HG02943 (cell line): ENCODE results near the gene OR10T2.
"Not testable (repeated sequence)": the region's sequence is repeated elsewhere in the genome, so short reads cannot be mapped to it uniquely, and the experiment has no call there.

Experiments used
- ATAC-seq: cut with Tn5 transposase; IDR thresholded peaks from one replicate; pipeline ENCODE4 v1.9.1; 2021; ENCODE audit warnings: mild to moderate bottlenecking, low read depth, moderate library complexity; ENCODE audit not compliant: unreplicated experiment

OR10T2 gene, protein sequence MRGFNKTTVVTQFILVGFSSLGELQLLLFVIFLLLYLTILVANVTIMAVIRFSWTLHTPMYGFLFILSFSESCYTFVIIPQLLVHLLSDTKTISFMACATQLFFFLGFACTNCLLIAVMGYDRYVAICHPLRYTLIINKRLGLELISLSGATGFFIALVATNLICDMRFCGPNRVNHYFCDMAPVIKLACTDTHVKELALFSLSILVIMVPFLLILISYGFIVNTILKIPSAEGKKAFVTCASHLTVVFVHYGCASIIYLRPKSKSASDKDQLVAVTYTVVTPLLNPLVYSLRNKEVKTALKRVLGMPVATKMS

DNA sequence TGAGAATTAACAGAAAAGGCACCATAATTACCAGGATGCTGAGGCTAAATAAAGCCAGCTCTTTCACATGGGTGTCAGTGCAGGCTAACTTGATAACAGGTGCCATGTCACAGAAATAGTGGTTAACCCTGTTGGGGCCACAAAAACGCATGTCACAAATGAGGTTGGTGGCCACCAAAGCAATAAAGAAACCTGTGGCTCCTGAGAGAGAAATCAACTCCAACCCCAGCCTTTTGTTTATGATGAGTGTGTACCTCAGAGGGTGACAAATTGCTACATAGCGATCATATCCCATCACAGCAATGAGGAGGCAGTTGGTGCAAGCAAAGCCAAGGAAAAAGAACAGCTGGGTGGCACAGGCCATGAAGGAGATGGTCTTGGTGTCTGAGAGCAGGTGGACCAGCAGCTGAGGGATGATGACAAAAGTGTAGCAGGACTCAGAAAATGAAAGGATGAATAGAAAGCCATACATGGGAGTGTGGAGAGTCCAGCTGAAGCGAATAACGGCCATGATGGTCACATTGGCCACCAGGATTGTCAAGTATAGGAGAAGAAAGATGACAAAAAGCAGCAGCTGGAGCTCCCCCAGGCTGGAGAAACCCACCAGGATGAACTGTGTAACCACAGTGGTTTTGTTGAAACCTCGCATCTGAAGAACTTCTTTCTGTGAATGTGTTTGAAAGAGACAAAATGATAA is at the start of gene OR10T2:
TSS of gene OR10T2 (minus strand) at position 649 of the 697 bp plus-strand sequence. CDS start at position 649, 0 bp downstream.
- no peak for ATAC-seq

DNA sequence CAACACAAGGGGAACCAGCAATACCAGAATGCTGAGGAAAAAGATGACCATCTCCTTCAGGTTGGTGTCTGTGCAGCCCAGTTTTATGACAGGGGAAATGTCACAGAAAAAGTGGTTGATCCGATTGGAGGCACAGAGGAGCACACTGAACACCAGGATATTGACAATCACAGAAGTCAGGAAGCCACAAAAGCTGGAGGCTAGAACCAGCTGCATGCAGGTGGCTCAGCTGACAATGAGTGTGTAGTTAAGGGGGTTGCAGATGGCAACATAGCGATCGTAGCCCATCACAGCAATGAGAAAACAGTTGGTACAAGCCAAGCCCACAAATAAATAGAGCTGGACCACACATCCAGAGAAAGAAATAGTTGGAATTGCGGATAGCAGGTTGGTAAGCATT is 46.1 kb upstream of the OR10T2 start:
- ATAC-seq, result no peak

DNA sequence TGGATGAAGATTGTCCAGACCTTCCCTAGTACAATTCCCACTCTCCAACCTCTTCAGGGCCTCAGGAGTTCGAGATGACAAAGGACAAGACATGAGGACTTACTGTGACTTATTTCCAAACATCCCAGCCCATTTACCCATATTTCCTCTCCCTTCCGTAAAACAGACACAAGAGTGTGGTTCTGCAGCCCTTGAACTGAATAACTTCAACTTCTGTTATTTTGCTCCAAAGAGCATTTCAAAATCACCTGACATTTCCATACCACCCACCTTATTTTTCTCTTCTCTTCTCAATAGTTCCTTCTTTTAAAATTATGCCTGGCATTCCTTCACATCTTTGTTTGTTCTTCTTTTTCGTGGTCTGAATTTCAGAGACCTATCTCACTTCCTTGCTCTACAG is 35.5 kb upstream of the OR10T2 start:
- ATAC-seq, result no peak

DNA sequence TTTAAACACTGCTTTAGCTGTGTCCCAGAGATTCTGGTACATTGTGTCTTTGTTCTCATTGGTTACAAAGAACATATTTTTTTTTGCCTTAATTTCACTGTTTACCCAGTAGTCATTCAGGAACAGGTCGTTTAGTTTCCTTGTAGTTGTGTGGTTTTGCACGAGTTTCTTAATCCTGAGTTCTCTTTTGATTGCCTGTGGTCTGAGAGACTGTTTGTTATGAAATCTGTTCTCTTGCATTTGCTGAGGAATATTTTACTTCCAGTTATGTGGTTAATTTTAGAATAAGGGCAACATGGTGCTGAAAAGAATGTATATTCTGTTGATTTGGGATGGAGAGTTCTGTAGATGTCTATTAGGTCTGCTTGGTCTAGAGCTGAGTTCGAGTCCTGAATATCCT is 30.9 kb upstream of the OR10T2 start:
- ATAC-seq, result not testable (repeated sequence)

DNA sequence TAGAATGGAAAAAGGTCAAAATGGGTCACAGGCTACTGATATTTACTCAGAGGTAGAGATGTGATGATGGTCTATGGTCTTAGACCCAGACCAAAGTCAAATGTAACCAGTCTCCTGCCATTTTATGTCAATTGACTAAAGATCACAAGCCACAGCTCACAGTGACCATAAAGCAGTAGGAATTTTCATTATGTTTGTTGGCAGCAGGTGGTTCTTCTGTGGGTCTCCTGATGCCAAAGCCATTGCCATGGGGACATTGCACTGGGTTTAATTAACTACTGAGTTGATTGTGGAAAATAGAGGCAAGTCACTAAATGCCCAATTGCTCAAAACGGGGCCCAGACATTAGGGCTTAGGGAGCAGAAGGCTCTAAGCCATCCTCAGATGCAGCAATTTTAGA is 26.9 kb upstream of the OR10T2 start, which contains the start of gene OR10K2:
TSS of gene OR10K2 (minus strand) at position 101 of the 400 bp plus-strand sequence. CDS start 5,371 bp downstream, outside the sequence.
- no peak for ATAC-seq

DNA sequence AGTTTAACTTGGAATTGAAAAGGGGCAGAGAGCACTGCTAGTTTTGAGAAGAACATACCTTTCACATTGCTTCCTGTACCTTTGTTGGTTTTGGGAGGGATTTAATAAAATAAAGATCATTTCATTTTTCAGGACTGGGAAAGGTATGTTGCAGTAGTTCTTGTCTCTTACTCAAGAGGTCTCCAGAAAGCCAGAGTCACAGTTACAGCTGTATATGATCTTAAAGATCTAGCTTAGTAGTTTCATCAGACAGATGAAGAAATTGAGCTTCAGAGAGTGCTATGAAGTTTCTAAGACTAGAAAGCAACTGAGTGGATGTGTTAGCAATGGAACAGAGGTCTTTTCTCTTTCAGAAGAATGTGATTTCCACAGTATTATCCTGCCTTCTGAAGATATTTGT is 25.8 kb upstream of the OR10T2 start:
- ATAC-seq, result no peak

DNA sequence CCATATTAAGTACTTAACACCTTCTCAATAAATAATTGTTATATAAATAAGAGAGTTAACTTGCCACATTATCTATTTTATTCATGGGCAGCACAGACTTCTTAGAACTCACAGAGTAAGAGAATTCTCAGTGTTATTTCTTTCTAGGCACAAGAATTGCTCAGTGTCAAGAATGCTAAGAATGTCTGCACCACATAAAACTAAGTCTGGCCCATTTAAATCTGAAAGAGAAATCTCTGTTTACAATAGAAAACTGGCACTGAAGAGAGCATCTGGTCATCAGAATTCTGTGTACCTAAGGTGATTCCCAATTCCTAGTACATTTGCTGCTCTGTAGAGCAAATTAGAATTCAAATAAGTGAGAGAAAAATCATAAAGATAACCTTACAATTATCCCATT is 22.9 kb upstream of the OR10T2 start:
- ATAC-seq, result no peak

DNA sequence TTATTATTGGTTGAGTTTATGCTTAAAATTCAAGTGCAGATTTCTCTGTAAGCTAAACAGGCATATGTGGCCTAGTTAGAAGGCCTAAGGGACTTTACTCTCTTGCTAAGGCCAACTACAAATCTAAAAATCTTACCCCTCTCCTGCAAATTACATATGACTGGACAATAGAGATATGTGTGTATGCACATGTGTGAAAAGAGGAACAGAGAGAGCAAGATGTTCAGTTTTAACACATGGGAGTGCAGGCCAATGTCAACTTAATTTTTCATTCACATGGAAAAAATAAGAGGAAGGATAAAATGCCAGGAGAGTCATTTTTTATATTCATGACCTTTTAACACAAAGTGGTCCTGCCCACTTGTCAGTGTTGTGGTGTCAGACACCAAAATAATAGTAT is 18.3 kb upstream of the OR10T2 start:
- ATAC-seq, result no peak

DNA sequence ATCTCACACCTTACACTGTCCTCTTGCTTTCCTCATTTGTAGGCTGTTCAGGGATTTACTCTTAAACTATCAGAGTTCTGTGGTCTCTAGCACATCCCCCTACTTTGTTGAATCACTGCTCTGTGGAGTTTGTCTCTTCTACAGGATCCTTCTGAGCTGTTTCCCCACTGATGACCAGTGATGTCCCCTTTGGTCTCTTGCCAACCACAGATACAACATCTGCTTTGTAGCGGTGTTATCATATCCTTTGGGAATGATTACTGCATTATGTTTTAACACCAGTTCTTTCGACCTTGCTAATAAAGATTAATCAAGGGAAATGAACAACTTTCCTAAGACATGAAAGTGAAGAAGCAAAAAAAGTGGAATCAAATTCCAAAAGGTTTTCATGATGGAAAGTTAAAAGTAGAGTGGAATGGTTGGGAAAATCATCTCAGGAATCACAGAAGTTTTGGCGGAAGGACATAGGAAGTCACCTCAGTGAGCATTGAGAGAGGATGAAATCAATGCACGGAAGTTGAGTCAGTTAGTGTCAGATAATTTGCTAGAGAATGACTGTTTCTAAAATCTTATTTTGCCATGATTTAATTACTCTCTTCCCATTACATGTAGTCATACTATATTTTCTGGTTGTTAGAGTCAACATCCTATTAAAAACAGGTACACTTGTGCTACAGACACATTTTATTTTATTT is 15.5 kb upstream of the OR10T2 start:
- no peak for ATAC-seq

DNA sequence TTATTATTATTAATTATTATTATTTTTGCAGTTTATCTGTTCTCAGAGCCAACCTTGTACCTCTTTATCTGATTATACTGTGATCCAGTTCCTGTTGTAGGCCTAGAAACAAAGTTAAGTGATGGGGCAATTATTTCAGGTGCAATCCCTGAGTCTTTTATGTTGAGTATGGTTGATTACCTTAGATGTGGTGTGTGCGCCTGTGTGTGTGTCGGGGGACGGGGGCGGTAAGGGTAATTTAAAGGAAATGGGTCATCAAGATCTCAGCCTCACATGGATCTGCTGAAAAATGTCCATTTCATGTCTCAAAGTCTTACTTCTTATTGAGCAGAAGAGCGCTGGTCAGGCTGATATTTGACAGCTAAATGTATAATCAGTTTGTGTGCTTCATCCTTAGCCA is 7.8 kb upstream of the OR10T2 start:
- no peak for ATAC-seq

DNA sequence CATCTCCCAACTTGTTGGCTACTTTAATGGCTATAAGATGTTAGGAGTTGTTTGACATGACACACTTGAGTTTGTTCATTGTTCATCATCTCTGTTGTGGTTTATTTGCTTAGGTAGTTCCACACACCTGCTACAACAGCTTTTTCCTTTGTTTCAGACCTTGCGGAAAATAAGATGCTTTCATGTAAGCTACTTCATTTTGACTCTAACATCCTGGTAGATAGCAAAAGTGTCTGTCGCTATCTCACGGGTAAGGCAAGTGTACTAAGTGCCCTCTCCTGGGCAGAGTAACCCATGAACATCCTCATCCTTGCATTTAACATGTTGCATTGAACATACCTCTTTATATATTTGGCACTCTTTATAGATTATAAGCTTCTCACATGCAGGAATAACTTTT is 1.6 kb upstream of the OR10T2 start:
- no peak for ATAC-seq

DNA sequence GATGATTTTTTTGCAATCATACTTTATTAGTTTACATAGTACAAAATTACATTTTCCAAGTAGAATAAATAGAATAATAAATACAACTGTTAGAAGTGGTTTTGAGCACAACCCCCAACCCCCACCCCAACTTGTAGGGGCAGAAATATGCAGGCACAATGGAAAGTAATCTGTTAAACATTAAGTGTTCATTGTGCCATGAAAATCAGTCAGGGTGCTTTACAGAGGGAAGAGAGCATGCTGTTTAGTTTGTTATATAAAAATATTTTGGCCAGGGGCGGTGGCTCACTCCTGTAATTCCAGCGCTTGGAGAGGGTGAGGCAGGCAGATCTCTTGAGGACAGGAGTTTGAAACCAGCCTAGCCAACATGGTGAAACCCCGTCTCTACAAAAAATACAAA is 2.6 kb downstream of the OR10T2 start:
- ATAC-seq, result no peak

DNA sequence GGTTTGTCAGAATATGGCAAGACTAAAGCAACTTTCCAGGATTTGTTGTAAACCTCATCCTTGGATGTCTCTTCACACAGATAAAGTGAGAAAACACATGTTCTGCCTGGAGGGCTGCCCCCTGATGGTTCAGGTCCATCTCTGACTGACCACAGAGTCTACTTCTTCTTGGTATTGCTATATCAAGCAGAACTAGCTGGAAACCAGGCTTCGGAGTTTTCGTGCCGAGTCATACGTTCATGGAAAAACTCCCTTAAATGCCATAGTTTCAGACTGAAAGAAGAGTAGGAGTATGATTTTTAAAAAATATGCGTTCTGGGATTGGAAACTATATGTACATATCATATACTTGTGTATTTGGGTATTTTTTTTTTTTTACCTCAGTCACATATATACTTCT is 5.8 kb downstream of the OR10T2 start:
- ATAC-seq, result no peak

DNA sequence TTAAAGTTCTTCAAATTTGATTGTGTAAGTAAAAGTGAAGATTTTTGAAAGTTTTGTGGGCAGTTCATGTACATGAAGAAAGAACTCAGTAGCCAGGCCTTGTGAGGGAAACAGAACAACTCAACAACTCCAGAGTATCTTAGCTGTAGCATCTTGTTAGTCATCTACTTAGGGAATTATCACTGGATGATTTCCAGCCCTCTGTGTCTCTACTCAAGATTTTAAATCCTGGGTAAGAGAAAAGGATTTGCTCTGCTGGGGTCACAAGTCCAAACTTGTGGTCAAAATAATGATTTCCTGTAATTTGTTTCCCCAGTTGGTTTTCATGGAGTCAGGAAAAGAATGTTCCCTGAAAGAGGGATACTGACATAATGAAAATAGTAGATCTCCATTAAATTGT is 8.2 kb downstream of the OR10T2 start:
- no peak for ATAC-seq

DNA sequence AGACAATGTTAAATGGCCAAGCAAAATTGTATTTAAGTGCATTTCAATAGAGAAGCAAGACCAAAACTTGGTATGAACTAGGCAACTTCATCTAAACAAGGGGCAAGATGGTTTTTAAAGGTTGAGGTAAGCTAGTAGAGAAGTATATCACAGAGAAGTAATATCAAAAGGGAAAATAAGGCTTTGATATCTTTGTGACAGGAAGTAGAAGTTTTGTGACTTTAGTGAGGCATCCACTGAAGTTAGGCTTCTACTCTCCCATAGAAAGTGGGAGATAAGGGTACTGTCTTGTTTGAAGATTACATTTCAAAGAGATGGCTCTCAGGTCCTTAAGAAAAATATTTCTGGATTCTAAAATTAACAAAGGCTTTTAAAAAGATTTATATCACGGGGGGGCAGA is 8.9 kb downstream of the OR10T2 start:
- ATAC-seq, result no peak

DNA sequence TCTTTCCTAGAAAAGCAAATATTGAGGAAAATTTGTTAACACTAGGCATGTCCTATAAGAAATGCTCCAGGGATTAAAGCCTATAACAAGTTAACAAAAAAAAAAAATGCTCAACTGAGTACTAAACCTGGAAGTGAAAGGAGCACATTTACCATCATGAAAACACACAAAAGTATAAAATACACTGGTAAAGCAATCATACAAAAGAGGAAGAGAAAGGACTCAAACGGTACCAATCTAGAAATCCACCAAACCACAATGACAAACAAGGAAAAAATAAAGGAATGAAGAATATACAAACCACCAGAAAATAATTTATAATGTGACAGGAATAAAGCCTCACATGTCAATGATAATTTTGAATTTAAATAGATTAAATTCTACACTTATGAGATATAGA is 24.4 kb downstream of the OR10T2 start:
- no peak for ATAC-seq

DNA sequence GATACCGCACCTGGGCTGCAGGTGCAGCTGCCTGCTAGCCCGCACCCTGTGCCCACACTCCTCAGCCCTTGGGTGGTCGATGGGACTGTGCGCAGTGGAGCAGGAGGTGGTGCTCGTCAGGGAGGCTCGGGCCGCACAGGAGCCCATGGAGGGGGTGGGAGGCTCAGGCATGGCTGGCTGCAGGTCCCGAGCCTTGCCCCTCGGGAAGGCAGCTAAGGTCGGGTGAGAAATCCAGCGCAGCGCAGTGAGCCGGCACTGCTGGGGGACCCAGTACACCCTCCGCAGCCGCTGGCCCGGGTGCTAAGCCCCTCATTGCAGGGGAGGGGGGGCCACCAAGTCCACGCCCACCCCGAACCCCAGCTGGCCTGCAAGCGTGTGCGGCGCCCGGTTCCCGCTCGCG is 25.2 kb downstream of the OR10T2 start:
- ATAC-seq, result not testable (repeated sequence)

DNA sequence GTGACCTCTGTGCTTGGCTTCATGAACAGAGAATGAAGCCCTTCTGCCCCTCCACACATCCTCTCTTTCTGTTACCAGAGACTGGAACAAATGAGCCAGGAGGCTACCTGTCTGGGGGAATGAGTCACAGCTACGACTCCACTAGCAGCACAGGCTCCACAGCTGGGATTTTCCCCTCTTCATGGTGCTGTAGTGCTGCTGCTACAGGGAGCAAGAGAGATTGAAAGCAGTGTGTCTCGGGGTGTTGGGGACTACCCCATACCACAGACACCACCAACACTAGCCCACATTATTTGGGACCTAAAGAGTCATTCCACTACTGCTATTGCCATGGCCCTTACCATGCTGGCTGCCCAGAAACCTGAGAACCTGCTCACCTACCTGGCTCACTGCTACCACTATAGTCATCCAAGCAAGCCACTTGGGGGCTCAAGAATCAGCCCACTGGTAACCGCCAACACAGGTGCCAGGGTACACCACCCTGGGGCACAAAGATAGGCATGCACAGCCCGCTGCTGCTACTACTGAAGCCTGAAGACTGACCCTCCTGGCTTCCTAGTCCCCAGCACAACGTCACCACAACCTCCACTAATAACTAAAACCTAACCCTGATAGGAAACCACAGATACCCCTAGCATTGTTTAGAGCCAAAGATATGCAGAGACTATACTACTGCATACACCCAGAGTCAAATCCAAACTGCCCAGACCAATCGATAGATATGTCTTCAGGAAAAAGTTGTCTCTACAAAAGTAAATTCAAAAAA is 27.9 kb downstream of the OR10T2 start:
- ATAC-seq, result no peak

DNA sequence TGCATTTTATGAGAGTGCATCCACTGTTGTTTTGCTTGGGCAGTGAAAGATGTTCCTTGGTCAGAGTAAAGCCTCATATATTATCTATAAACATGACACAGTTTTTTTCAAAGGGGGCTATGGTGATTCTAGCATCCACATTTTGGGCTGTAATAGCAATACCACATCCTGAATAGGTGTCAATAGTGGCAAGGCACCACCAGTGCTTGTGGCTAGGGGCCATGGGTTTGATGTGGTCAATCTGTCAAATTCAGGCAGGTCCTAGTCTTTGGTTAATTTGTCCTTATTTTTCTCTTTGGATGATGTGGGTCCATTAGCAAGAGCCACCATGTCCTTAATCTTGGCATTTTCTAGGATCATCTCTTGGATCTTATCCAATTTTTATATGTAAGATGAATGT is 32.5 kb downstream of the OR10T2 start:
- ATAC-seq, result no peak

DNA sequence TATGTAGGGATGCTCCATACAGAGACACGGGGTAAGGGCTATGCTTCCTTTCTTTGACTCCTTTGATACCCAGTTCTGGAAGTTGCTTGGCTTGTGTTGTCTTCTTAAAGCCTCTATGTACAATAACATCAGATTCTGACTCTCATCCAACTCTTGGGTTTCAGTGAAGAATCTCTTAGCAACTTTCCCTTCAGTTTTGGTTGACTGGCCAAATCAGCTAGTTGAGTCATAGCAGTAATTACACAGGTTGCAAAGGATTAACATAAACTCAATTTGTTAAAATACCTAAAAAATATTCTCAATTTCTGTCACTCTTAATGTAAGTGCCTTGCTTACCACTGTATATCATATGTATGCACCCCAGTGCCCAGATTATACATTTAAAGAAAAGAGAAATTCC is 36.3 kb downstream of the OR10T2 start:
- no peak for ATAC-seq

DNA sequence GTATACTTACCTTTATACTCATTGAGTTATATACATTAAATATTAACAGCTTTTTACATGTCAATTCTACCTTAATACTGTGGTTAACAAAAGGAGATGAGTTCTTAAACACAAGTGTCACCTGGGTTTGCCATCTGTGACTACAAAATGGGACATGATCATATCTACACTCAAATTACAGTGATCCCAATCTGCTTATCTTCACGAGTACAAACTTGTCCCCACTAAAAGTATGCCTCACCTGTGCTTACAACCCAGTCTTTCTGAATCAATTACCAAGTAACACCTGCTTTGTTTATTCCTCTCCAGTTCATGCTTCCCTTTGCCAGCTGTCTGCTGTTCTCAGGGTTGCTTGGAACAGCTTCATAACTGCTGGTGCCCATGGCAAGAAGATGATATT is 36.8 kb downstream of the OR10T2 start:
- ATAC-seq, result no peak
